GM19351 (cell line): ENCODE data around the gene AFF3.

ENCODE experiments used
- ATAC-seq: cut with Tn5 transposase; IDR thresholded peaks from one replicate; pipeline ENCODE4 v1.9.1; 2021; ENCODE audit warnings: mild to moderate bottlenecking, moderate library complexity; ENCODE audit not compliant: unreplicated experiment

Gene AFF3

GRCh38 chr2:100151310-100151709 is 8.9 kb upstream of the AFF3 start:
- no peak for ATAC-seq

GRCh38 chr2:100148883-100149282 is 6.5 kb upstream of the AFF3 start:
- ATAC-seq, result no peak

GRCh38 chr2:100146657-100146960 is 4.2 kb upstream of the AFF3 start:
- ATAC-seq, result no peak

- no peak for ATAC-seq
Observed at GRCh38 chr2:100145893-100146656, 3.7 kb upstream of the AFF3 start.

GRCh38 chr2:100143286-100143685 is 896 bp upstream of the AFF3 start:
- ATAC-seq, result no peak

GRCh38 chr2:100141906-100142305 is 484 bp downstream of the AFF3 start:
- peak; percentile 13 for ATAC-seq

- no peak for ATAC-seq
Observed at GRCh38 chr2:100140582-100140981, 1.8 kb downstream of the AFF3 start.

- ATAC-seq, result no peak
Observed at GRCh38 chr2:100137866-100138570, 4.4 kb downstream of the AFF3 start.

GRCh38 chr2:100137318-100137717 is 5.1 kb downstream of the AFF3 start:
- ATAC-seq, result no peak

- ATAC-seq, result peak; percentile 61
Observed at GRCh38 chr2:100136310-100136709, 6.1 kb downstream of the AFF3 start.

GRCh38 chr2:100135415-100135814 is 7.0 kb downstream of the AFF3 start:
- ATAC-seq, result no peak

- no peak for ATAC-seq
Observed at GRCh38 chr2:100130595-100131391, 11.6 kb downstream of the AFF3 start.

GRCh38 chr2:100126897-100127401 is 15.4 kb downstream of the AFF3 start:
- no peak for ATAC-seq

GRCh38 chr2:100126201-100126600 is 16.2 kb downstream of the AFF3 start:
- ATAC-seq, result no peak

- ATAC-seq, result no peak
Observed at GRCh38 chr2:100125626-100126025, 16.8 kb downstream of the AFF3 start.

GRCh38 chr2:100124761-100125160 is 17.6 kb downstream of the AFF3 start:
- ATAC-seq, result no peak

- ATAC-seq, result no peak
Observed at GRCh38 chr2:100121124-100121718, 21.2 kb downstream of the AFF3 start.

- no peak for ATAC-seq
Observed at GRCh38 chr2:100119235-100119634, 23.2 kb downstream of the AFF3 start.

- ATAC-seq, result peak; percentile 90
Observed at GRCh38 chr2:100113990-100114433, 28.4 kb downstream of the AFF3 start.

GRCh38 chr2:100110614-100111000 is 31.8 kb downstream of the AFF3 start:
- no peak for ATAC-seq

- ATAC-seq, result no peak
Observed at GRCh38 chr2:100109986-100110613, 32.3 kb downstream of the AFF3 start.
